Breast epithelium (tissue), 3 donors: Measurements from ENCODE around the gene TINCR.

ENCODE experiments used
- CTCF ChIP-seq, 3 donors: fragments of 450-650 bp; IDR thresholded peaks; one replicate each; pipeline ENCODE4 v1.5.1; 2016 to 2017; ENCODE audit warnings: antibody characterized with exemption in 3 of 3, mild to moderate bottlenecking in 3 of 3, moderate library complexity in 3 of 3
- POLR2A ChIP-seq: fragments of 450-650 bp; IDR thresholded peaks from one replicate; pipeline ENCODE4 v1.6.1; 2016; ENCODE audit warnings: antibody characterized with exemption, mild to moderate bottlenecking, moderate library complexity
- POLR2AphosphoS5 ChIP-seq, 3 donors: sonication (generic); formaldehyde crosslinking; IDR thresholded peaks; one replicate each; pipeline ENCODE4 v1.6.1; 2017; ENCODE audit warnings: antibody characterized with exemption in 3 of 3

DNA sequence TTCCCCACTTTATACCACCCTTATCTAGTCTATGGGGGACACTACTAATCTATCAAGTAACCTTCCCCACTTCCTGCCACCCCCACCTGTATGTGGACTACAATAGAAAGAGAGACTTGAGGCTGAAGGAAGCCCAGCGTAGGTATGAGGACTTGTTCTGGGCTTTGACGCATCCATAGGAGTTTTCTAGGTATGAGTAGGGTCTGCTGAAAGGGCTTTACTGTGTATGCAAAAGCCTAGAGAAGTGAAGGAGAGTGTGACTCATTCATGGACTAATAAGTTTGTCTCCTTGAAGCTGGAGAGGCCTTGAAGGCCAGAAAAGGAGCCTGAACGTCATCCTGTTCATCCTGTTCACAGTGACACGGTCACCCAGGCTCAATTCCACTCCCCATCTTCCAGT, 21.8 kb downstream of the TINCR start:
- TF ChIP-seq CTCF (IDR thresholded peaks at IDR 0.05) (no peak), POLR2A (no peak), POLR2AphosphoS5 (IDR thresholded peaks at IDR 0.05) (no peak)
